Smooth muscle cell of bladder (primary cell): ENCODE data around the gene ATL3. TPM values are rescaled to one million over a fixed set of nuclear protein-coding genes. Genes with fewer than 3 reads are reported as not detected.

Experiments used
- total RNA-seq: library from RNA; depleted of rRNA; stranded (reverse); fragments of >200 nt; gene quantifications from 2 replicates; pipeline ENCODE4 v1.2.3, GENCODE V29; 2014

Gene ATL3, protein sequence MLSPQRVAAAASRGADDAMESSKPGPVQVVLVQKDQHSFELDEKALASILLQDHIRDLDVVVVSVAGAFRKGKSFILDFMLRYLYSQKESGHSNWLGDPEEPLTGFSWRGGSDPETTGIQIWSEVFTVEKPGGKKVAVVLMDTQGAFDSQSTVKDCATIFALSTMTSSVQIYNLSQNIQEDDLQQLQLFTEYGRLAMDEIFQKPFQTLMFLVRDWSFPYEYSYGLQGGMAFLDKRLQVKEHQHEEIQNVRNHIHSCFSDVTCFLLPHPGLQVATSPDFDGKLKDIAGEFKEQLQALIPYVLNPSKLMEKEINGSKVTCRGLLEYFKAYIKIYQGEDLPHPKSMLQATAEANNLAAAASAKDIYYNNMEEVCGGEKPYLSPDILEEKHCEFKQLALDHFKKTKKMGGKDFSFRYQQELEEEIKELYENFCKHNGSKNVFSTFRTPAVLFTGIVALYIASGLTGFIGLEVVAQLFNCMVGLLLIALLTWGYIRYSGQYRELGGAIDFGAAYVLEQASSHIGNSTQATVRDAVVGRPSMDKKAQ
- total RNA-seq = 120 and 130 TPM in 2 replicates

DNA sequence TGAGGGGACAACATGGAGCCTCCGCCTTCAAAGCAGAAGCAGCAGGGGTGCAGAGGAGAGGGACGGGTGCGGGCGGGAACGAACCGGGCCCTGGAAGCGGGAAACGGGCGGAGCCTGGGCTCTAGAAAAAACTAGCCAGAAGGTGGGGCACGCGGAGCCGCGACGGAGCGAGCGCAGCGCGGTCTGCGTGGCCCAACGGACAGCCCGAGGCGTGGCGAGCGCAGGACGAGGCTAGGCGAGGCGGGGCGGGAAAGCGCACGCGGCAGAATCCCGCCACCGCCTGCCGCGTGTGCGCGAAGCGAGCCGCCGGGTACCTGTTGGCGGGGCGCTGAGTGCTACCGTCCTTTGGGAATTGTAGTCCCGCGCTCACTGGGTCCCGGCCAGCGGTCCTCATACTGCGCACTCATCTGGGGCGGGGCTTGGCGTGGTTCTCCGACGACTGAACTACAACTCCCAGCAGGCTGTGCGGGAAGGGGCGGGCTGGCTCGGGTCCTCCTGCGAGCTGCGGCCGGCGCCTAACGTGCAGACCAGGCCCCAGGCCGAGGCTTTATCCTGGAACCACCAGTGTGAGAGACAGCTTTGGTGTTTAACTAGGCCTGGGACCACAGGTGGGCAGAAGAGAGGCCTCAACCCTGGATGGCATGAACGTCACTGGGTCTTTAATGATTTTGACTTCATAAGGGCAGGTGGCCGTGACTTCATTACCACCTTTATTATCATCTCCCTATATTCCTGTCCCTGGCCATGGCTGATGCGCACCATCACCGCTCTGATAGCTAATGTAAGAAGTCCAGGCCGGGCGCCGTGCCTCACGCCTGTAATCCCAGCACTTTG lies at the start of gene ATL3:
TSS of gene ATL3 (minus strand) at position 55 of the 834 bp plus-strand sequence. CDS start at position 14, 41 bp downstream.

DNA sequence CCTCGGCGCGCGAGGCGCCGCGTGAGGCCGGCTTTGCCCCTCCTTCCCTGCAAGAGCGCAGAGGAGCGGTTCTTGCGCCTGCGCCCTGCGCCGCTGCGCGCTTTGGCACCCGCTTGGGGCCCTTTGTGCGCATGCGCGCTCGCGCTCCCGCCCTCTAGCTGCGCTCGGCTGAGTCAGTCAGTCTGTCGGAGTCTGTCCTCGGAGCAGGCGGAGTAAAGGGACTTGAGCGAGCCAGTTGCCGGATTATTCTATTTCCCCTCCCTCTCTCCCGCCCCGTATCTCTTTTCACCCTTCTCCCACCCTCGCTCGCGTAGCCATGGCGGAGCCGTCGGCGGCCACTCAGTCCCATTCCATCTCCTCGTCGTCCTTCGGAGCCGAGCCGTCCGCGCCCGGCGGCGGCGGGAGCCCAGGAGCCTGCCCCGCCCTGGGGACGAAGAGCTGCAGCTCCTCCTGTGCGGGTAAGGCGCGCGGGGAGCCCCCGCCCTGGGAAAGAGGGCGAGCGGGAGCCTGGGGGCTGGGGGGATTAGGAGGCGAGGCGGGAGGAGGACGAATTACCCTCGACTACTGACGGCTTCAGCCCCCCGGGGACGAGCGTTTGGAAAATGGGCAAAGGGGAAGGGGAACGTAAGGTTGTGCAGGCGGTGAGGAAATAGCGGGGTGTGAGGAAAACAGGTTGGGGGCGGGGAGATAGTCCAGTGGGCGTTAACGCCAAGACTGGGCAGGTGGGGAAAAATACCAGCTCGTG lies 10.3 kb upstream of the ATL3 start, which contains the start of gene RTN3:
TSS of gene RTN3 (plus strand) at position 180 of the 745 bp plus-strand sequence. CDS start at position 317, 137 bp downstream.

DNA sequence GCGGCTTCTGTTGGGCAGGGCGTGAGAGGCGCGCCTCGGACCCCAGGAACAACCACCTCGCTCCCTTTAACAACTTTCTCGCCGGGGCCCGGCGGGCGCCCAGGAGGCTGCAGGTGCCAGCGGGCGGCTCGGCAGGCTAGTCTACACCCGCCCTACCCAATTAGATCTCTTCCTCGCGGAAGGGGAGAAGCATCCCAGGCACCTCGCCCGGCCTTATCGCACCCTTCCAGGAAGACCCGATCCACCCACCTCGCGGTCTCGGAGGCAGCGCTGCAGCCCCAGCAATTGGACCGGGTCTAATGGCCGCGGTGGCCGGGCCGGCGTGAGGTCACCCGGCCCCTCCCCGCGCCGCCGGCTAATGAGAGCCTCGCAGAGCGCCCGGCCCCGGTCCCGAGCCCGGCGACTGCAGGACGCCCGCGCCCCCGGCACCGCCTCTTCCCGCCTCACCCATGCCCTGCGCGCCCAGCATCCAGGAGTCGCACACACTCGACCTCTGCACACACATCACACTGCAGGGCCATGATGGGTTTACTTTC lies 57.0 kb downstream of the ATL3 start, which contains the start of gene PLAAT3:
TSS of gene PLAAT3 (minus strand) at position 298 of the 536 bp plus-strand sequence. CDS start 419 bp downstream, outside the sequence.

Other genes with a start within 250 kb of the ATL3 start
- 0.09 and 0.14 TPM in 2 replicates for gene PLAAT5, start 180.2 kb downstream of the ATL3 start, total RNA-seq
- 0.09 TPM in 1 of 2 replicates, not detected in the other for gene LGALS12, start 165.3 kb downstream of the ATL3 start, total RNA-seq
- gene PLAAT4, start 134.6 kb downstream of the ATL3 start, total RNA-seq = 15.8 and 23.9 TPM in 2 replicates
- 0.18 TPM in 1 of 2 replicates, not detected in the other for gene PLAAT2, start 108.0 kb downstream of the ATL3 start, total RNA-seq
- gene PLAAT3, start 56.9 kb downstream of the ATL3 start, total RNA-seq = 18.5 and 40.7 TPM in 2 replicates
- 52.3 and 54.5 TPM in 2 replicates for gene RTN3, start 10.1 kb upstream of the ATL3 start, total RNA-seq
- gene ZFTA, start 97.4 kb upstream of the ATL3 start, total RNA-seq = 7.4 and 10.2 TPM in 2 replicates
- gene SPINDOC, start 142.1 kb upstream of the ATL3 start, total RNA-seq = 8.1 and 12.1 TPM in 2 replicates
- gene MARK2, start 167.7 kb upstream of the ATL3 start, total RNA-seq = 4.8 and 6.3 TPM in 2 replicates
- 2.8 and 4.3 TPM in 2 replicates for gene RCOR2, start 245.8 kb upstream of the ATL3 start, total RNA-seq